Activated T-helper 2 cell treated with anti-CD3 and anti-CD28 coated beads, Interferon-gamma antibody, Interleukin-2, Interleukin-4, amounts not matched to agents 10 μg/mL and 5 μg/mL and 100 μg/mL, durations not matched to agents 14 hours and 24 hours and 36 hours (primary cell): ENCODE data around the gene SMARCB1. TPM values are rescaled to one million over a fixed set of nuclear protein-coding genes. Genes with fewer than 3 reads are reported as not detected.

Source experiments
- DNase-seq: peaks from one replicate; pipeline ENCODE4 v3.0.0; 2021; ENCODE audit warnings: low spot score
- H3K27ac Mint-ChIP-seq: one replicate; pipeline ENCODE4 v1.8.0; 2021; ENCODE audit warnings: mixed read lengths
- H3K27me3 Mint-ChIP-seq: one replicate; pipeline ENCODE4 v1.8.0; 2021; ENCODE audit warnings: low read depth, mixed read lengths
- H3K36me3 Mint-ChIP-seq: one replicate; pipeline ENCODE4 v1.8.0; 2021; ENCODE audit warnings: low read depth, mixed read lengths
- H3K4me1 Mint-ChIP-seq: one replicate; pipeline ENCODE4 v1.8.0; 2021; ENCODE audit warnings: low read depth, mixed read lengths
- H3K4me3 Mint-ChIP-seq: one replicate; pipeline ENCODE4 v1.8.0; 2021; ENCODE audit warnings: low read depth, mild to moderate bottlenecking, moderate library complexity, mixed read lengths
- H3K9me3 Mint-ChIP-seq: one replicate; pipeline ENCODE4 v1.8.0; 2021; ENCODE audit warnings: mixed read lengths
- intact Hi-C: fragments of 100-400 bp; cut with micrococcal nuclease; formaldehyde crosslinking; loops from one replicate; pipeline ENCODE4 v1.15.1; 2023
- total RNA-seq: library from RNA; stranded (reverse); gene quantifications from 2 replicates; pipeline ENCODE4 v1.2.3, GENCODE V29; 2022

SMARCB1 gene
- total RNA-seq, 1 donor from 2014 or later: 94.1 TPM

- Mint-ChIP-seq H3K27ac (no peak overlapping the region), H3K27me3 (no peaks in the 10 kb centered on the region), H3K4me3 (peak overlapping the region; percentile 57), H3K36me3 (peaks cover 25% of the 10 kb centered on the region), H3K9me3 (no peaks in the 10 kb centered on the region), H3K4me1 (peaks cover 25% of the 10 kb centered on the region)
- no peak for DNase-seq
- intact Hi-C loops: loop anchor here (5.0 kb wide), 1 partner anchor 82 kb away; no protein-coding TSS in a partner anchor
These were observed 2.4 kb downstream of the SMARCB1 start for GRCh38 chr22:23789121-23789520.

GRCh38 chr22:23789638-23790037 is 2.9 kb downstream of the SMARCB1 start:
- no peak overlapping the region for H3K27ac Mint-ChIP-seq
- no peaks in the 10 kb centered on the region for H3K9me3 Mint-ChIP-seq
- H3K4me1 Mint-ChIP-seq: peaks cover 22% of the 10 kb centered on the region
- H3K36me3 Mint-ChIP-seq: peaks cover 29% of the 10 kb centered on the region
- no peaks in the 10 kb centered on the region for H3K27me3 Mint-ChIP-seq
- no peak for DNase-seq
- no peak overlapping the region for H3K4me3 Mint-ChIP-seq
- intact Hi-C loops: loop anchor here (5.0 kb wide), 1 partner anchor 82 kb away; no protein-coding TSS in a partner anchor

- H3K9me3 Mint-ChIP-seq: no peaks in the 10 kb centered on the region
- intact Hi-C loops: no loop called here
- no peak for DNase-seq
- peaks cover 39% of the 10 kb centered on the region for H3K36me3 Mint-ChIP-seq
- H3K27ac Mint-ChIP-seq: no peak overlapping the region
- H3K4me1 Mint-ChIP-seq: peaks cover 22% of the 10 kb centered on the region
- no peaks in the 10 kb centered on the region for H3K27me3 Mint-ChIP-seq
- H3K4me3 Mint-ChIP-seq: no peak overlapping the region
These were observed 4.3 kb downstream of the SMARCB1 start for GRCh38 chr22:23790819-23791737.

GRCh38 chr22:23791738-23792645 is 5.2 kb downstream of the SMARCB1 start:
- H3K27me3 Mint-ChIP-seq: no peaks in the 10 kb centered on the region
- DNase-seq: no peak
- peaks cover 16% of the 10 kb centered on the region for H3K4me1 Mint-ChIP-seq
- no peak overlapping the region for H3K4me3 Mint-ChIP-seq
- H3K9me3 Mint-ChIP-seq: no peaks in the 10 kb centered on the region
- intact Hi-C loops: no loop called here
- H3K27ac Mint-ChIP-seq: no peak overlapping the region
- peaks cover 47% of the 10 kb centered on the region for H3K36me3 Mint-ChIP-seq

GRCh38 chr22:23793326-23793725 is 6.6 kb downstream of the SMARCB1 start:
- no peaks in the 10 kb centered on the region for H3K27me3 Mint-ChIP-seq
- H3K9me3 Mint-ChIP-seq: no peaks in the 10 kb centered on the region
- peak overlapping the region; percentile 10 for H3K27ac Mint-ChIP-seq
- peaks cover 51% of the 10 kb centered on the region for H3K36me3 Mint-ChIP-seq
- H3K4me3 Mint-ChIP-seq: no peak overlapping the region
- DNase-seq: no peak
- intact Hi-C loops: no loop called here
- peaks cover 8% of the 10 kb centered on the region for H3K4me1 Mint-ChIP-seq

- H3K4me1 Mint-ChIP-seq: no peaks in the 10 kb centered on the region
- intact Hi-C loops: no loop called here
- H3K9me3 Mint-ChIP-seq: no peaks in the 10 kb centered on the region
- no peak for DNase-seq
- no peak overlapping the region for H3K27ac Mint-ChIP-seq
- H3K36me3 Mint-ChIP-seq: peaks cover 64% of the 10 kb centered on the region
- no peaks in the 10 kb centered on the region for H3K27me3 Mint-ChIP-seq
- H3K4me3 Mint-ChIP-seq: no peak overlapping the region
These were observed 9.7 kb downstream of the SMARCB1 start for GRCh38 chr22:23796461-23796860.

GRCh38 chr22:23800297-23801237 is 13.8 kb downstream of the SMARCB1 start:
- no peak for DNase-seq
- H3K4me3 Mint-ChIP-seq: no peak overlapping the region
- intact Hi-C loops: no loop called here
- no peak overlapping the region for H3K27ac Mint-ChIP-seq
- H3K9me3 Mint-ChIP-seq: no peaks in the 10 kb centered on the region
- peaks cover 64% of the 10 kb centered on the region for H3K36me3 Mint-ChIP-seq
- no peaks in the 10 kb centered on the region for H3K27me3 Mint-ChIP-seq
- H3K4me1 Mint-ChIP-seq: no peaks in the 10 kb centered on the region

GRCh38 chr22:23801238-23801821 is 14.6 kb downstream of the SMARCB1 start:
- Mint-ChIP-seq H3K4me1 (no peaks in the 10 kb centered on the region), H3K9me3 (no peaks in the 10 kb centered on the region), H3K36me3 (peaks cover 66% of the 10 kb centered on the region), H3K27ac (no peak overlapping the region), H3K4me3 (no peak overlapping the region), H3K27me3 (no peaks in the 10 kb centered on the region)
- DNase-seq: no peak
- intact Hi-C loops: no loop called here

GRCh38 chr22:23801886-23802377 is 15.2 kb downstream of the SMARCB1 start:
- Mint-ChIP-seq H3K27ac (no peak overlapping the region), H3K36me3 (peaks cover 63% of the 10 kb centered on the region), H3K27me3 (no peaks in the 10 kb centered on the region), H3K4me3 (no peak overlapping the region), H3K9me3 (no peaks in the 10 kb centered on the region), H3K4me1 (no peaks in the 10 kb centered on the region)
- intact Hi-C loops: no loop called here
- DNase-seq: no peak

GRCh38 chr22:23803001-23803819 is 16.4 kb downstream of the SMARCB1 start:
- H3K27ac Mint-ChIP-seq: no peak overlapping the region
- no peaks in the 10 kb centered on the region for H3K9me3 Mint-ChIP-seq
- no peaks in the 10 kb centered on the region for H3K27me3 Mint-ChIP-seq
- H3K4me1 Mint-ChIP-seq: no peaks in the 10 kb centered on the region
- DNase-seq: no peak
- peaks cover 65% of the 10 kb centered on the region for H3K36me3 Mint-ChIP-seq
- intact Hi-C loops: no loop called here
- no peak overlapping the region for H3K4me3 Mint-ChIP-seq

- intact Hi-C loops: no loop called here
- Mint-ChIP-seq H3K27ac (no peak overlapping the region), H3K4me1 (no peaks in the 10 kb centered on the region), H3K36me3 (peaks cover 59% of the 10 kb centered on the region), H3K4me3 (no peak overlapping the region), H3K27me3 (no peaks in the 10 kb centered on the region), H3K9me3 (no peaks in the 10 kb centered on the region)
- DNase-seq: no peak
These were observed 18.1 kb downstream of the SMARCB1 start for GRCh38 chr22:23804781-23805291.
